ENCODE results near the gene HELZ2.

GRCh38 chr20:63622732-63623131 is 48.7 kb upstream of the HELZ2 start:
- no peak for TF ChIP-seq POLR2A (IDR thresholded peaks at IDR 0.05)
- TF ChIP-seq CTCF (IDR thresholded peaks at IDR 0.05) = no peak
- no peak for TF ChIP-seq EP300 (IDR thresholded peaks at IDR 0.05)
